ENCODE measurements around the gene C16orf86.

DNA sequence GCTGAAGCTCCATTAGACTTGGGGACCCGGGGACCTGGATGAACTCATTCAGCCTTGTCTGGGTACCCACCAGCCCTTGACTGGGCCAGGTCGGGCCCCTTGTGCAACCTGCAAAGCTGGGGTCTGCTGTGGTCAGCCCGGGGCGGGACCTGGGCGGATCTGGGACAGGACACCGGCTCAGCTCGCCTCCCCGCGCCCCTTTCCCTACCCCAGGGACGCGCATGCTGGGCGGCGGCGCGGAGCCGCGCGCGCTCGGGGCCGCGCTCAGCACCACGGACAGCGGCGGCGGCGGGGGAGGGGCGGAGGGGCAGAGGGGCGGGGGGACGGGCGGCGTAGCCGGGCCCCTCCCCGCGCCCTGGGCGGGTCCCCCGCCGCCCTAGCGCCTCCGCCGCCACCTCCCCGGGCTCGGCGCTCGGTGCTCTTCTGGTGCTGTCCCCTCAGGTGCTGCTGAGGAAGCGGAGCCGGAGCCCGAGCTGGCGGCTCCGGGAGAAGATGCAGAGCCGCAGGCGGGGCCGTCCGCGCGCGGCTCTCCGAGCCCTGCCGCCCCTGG is 14.0 kb upstream of the C16orf86 start:
- TF ChIP-seq, protein P1, sequence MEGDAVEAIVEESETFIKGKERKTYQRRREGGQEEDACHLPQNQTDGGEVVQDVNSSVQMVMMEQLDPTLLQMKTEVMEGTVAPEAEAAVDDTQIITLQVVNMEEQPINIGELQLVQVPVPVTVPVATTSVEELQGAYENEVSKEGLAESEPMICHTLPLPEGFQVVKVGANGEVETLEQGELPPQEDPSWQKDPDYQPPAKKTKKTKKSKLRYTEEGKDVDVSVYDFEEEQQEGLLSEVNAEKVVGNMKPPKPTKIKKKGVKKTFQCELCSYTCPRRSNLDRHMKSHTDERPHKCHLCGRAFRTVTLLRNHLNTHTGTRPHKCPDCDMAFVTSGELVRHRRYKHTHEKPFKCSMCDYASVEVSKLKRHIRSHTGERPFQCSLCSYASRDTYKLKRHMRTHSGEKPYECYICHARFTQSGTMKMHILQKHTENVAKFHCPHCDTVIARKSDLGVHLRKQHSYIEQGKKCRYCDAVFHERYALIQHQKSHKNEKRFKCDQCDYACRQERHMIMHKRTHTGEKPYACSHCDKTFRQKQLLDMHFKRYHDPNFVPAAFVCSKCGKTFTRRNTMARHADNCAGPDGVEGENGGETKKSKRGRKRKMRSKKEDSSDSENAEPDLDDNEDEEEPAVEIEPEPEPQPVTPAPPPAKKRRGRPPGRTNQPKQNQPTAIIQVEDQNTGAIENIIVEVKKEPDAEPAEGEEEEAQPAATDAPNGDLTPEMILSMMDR (IDR thresholded peaks at IDR 0.05), result no peak
- TF ChIP-seq POLR2A (IDR thresholded peaks at IDR 0.05), result no peak
